Ovary (tissue), 3 donors: Measurements from ENCODE around the gene COG1.

ENCODE experiments used
- CTCF ChIP-seq, 3 donors: fragments of 450-650 bp in 2 of 3; fragments of 200-600 bp in 1 of 3; IDR thresholded peaks; one replicate each; pipeline versions ENCODE4 v1.5.1 to v1.8.0; 2016 to 2022; ENCODE audit warnings: antibody characterized with exemption in 3 of 3, mild to moderate bottlenecking in 1 of 3
- EP300 ChIP-seq: sonication (generic); formaldehyde crosslinking; IDR thresholded peaks from one replicate; pipeline ENCODE4 v1.6.1; 2017; ENCODE audit warnings: antibody characterized with exemption
- POLR2A ChIP-seq: fragments of 450-650 bp; IDR thresholded peaks from one replicate; pipeline ENCODE4 v1.6.1; 2017; ENCODE audit warnings: antibody characterized with exemption, mild to moderate bottlenecking, moderate library complexity
- donor health status: DM: no; HTN: no; CAD: no.

DNA sequence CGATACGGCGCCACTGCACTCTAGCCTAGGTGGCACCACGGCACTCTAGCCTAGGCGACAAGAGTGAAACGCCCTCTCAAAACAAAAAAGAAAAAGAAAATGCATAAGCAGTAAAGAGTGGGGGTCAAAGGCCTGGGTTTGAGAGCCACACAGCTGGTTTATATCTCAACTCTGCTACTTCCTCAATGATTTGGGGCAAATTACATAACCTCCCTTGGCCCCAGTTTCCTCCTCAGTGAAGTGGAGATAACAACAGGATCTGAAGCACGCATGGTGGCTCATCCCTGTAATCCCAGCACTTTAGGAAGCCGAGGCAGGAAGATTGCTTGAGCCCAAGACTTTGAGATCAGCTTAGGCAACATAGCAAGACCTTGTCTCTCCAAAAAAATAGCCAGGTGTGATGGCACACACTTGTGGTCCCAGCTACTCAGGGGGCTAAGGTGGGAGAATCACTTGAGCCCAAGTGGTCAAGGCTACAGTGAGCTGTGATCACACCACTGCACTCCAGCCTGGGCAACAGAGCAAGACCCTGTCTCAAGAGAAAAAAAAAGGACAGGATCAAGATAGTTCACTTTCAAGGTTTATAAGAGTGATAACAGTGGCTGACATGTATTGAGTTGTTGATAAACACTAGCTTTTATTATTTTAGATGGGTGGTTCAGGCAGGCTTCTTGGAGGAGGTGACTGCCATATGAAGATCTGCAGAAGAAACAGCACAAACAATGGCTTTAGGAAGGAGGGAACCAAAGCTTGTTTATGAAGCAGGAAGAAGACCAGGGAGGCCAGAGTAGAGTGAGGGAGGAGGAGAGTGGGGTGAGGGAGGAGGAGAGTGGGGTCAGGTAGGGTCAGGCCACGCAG lies 8.5 kb upstream of the COG1 start:
- TF ChIP-seq CTCF (IDR thresholded peaks at IDR 0.05) (no peak), POLR2A (no peak), EP300 (no peak)
